ENCODE results near the gene PLXDC2.

PLXDC2 gene

DNA sequence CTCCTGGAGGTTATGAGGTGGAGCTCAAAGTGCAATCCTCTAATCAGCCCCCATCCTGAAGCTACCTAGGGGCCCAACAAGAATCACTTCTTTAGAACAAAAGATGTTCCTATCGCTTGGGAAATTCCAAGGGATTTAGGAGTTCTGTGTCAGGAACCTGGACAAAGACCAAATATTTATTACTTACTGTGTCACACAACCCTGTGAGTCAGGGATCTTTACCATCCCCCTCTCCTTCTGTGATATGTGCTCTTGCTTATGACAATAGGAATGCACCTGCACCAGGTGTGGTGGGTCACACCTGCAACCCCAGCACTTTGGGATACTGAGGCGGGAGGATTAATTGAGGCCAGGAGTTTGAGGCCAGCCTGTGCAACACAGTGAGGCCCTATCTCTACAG, 485.8 kb downstream of the PLXDC2 start:
- DNase-seq (ENCODE audit: low read depth), result peak; percentile 2
- no peak for TF ChIP-seq CTCF (IDR thresholded peaks at IDR 0.05; ENCODE audit: insufficient read depth, low read depth, low read length, missing control alignments)
- no peak overlapping the region for H3K4me3 ChIP-seq (ENCODE audit: low read length)

- TF ChIP-seq CTCF (IDR thresholded peaks at IDR 0.05; ENCODE audit: insufficient read depth, low read depth, low read length, missing control alignments), result no peak
- DNase-seq (ENCODE audit: low read depth), result no peak
- no peak overlapping the region for H3K4me3 ChIP-seq (ENCODE audit: low read length)
Observed at GRCh38 chr10:20303453-20304152, 487.4 kb downstream of the PLXDC2 start.

GRCh38 chr10:20313665-20314064, 497.4 kb downstream of the PLXDC2 start:
- no peak for TF ChIP-seq CTCF (IDR thresholded peaks at IDR 0.05; ENCODE audit: insufficient read depth, low read depth, low read length, missing control alignments)
- H3K4me3 ChIP-seq (ENCODE audit: low read length), result no peak overlapping the region

DNA sequence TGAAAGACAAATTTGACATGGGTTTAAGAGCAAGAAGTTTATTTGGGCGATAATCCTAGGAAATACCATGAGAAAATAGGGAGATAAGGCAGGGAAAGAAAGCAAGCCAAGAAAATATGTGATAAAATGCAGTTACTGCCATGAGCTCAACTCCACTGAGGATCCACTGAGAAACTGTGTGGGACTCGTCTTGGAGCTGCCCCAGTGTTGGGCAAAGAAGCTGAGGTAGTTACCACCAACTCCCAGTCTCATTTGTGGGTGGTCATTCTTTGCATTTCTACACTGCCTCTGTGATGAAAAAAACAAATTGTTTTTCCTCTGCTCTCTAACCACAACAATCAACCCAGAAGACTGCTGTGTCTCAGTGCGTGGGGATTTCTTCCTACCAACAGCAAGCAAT, 498.2 kb downstream of the PLXDC2 start:
- no peak for DNase-seq (ENCODE audit: low read depth)
- no peak for TF ChIP-seq CTCF (IDR thresholded peaks at IDR 0.05; ENCODE audit: insufficient read depth, low read depth, low read length, missing control alignments)
- no peak overlapping the region for H3K4me3 ChIP-seq (ENCODE audit: low read length)

More at GRCh38 chr10:20313665-20314064, 497.4 kb downstream of the PLXDC2 start:
- DNase-seq (ENCODE audit: low read depth), result no peak

DNA sequence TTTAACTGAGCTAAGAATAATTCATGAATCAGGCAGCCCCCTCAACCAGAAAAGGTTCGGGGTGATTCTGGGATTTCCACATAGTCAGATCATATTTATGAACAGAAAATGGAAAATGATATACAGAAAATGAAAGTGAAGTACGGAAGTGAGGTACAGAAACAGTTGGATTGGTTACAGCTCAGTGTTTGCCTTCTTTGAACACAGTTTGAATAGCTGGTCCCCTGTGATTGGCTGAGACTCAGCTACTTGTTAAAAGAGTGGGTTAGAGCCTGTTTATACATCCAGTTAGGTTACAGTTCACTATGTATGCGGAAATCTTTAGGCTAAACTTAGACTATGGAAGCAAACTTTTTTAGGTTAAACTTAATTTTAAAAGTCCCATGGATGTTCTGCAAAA, 511.7 kb downstream of the PLXDC2 start:
- no peak overlapping the region for H3K4me3 ChIP-seq (ENCODE audit: low read length)
- TF ChIP-seq CTCF (IDR thresholded peaks at IDR 0.05; ENCODE audit: insufficient read depth, low read depth, low read length, missing control alignments), result no peak
- DNase-seq (ENCODE audit: low read depth), result no peak

DNA sequence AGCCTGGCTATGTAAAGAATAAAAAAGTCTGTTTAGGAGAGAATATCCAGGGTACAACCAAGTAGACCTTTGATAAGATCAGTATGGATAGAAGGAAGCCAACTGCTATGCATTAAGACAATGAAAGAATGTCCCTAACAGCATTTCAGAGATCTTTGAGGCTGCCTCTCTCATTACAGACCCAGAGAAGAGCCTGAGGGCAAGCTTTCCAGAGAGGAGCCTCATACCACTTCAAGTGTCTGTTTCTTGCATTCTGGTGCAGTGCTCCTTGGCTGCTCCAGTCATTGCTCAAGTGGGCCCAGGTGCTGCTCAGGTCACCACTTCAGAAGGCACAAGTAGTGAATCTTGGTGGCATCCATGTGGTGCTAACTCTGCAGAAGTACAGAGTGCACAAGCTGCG, 514.0 kb downstream of the PLXDC2 start:
- no peak for TF ChIP-seq CTCF (IDR thresholded peaks at IDR 0.05; ENCODE audit: insufficient read depth, low read depth, low read length, missing control alignments)
- no peak overlapping the region for H3K4me3 ChIP-seq (ENCODE audit: low read length)
- DNase-seq (ENCODE audit: low read depth), result no peak

DNA sequence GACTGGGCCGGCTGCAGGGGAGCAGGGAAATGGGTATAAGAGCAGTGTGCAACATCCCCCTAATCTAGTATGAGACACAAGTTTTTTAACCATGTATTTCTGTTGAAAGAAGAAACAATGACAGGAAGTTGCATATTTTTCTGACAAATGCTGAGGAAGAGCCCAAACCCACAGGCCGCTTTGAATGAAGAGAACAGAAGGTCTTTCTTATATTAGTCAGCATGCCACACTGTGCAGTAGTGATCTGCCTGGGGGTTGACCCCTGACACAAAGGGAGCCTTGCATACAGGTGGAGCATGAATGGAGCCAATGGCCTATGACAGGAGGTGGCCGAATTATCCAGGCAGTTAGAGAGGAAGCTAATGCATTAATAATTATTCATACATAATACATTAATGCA, 518.3 kb downstream of the PLXDC2 start:
- no peak overlapping the region for H3K4me3 ChIP-seq (ENCODE audit: low read length)
- DNase-seq (ENCODE audit: low read depth), result no peak
- TF ChIP-seq CTCF (IDR thresholded peaks at IDR 0.05; ENCODE audit: insufficient read depth, low read depth, low read length, missing control alignments), result no peak

All from epithelial cell of esophagus (primary cell).